Amniotic epithelial cell (primary cell): ENCODE data around the gene HOPX.
"Not testable (repeated sequence)": the region's sequence is repeated elsewhere in the genome, so short reads cannot be mapped to it uniquely, and the experiment has no call there.

Experiments used
- DNase-seq: peaks from one replicate; pipeline ENCODE4 v3.0.0-alpha.2; 2010; ENCODE audit warnings: low read depth

The HOPX gene

DNA sequence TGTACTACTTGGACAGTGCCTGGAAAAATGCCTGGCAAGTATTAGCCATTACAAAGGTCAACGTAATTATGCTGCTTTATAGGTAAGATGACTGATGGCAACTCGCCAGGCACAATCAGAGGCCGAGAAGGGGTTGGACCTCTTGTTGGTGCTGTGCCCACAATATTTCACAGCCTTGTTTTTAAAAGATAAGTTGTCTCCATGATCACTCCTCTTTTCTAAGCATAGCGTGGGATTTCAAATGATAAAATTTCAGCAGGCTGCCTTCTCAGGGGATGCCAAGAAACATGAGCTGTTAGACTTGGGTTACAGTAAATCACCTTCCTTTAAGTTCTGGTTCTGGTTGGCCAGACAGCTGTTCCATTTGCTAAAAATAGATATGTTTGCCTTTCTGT is 26.9 kb downstream of the HOPX start:
- DNase-seq, result peak; percentile 80

DNA sequence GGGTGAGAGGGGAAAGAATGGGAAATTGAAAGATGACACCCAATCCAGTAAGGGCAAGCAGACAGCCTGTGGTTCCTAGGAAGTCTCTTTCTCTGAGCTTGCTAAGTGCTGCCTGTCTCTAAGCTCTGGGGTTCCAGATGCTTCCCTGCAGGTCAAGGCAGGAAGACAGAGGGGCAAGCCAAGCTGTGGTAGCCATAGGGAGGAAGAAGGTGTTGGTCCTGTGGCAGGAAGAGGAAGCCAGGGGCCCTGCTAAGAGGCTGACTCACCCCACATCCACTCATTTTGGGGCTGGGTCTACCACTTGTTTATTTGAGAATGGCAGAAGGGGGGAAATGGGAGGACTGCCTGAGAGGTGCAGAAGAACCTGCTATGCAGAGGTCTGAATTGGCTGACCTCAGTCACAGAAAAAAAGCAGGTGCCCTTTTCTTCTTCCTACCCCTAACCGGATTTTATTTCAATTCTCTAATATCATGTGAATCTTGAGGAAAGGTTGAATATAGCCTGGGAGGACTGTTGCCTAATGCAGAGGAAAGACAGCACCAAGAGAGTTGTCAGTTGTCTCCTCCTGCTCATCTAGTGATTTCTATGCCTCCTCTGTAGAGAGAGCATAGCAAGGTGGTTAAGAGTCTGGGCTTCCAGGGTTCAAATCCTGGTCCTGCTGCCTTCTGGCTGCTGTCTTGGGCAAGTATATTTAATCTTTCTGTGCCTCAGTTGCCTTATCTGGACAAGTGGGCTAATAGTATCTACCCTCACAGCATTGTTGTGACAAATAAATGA is 27.4 kb downstream of the HOPX start:
- no peak for DNase-seq

DNA sequence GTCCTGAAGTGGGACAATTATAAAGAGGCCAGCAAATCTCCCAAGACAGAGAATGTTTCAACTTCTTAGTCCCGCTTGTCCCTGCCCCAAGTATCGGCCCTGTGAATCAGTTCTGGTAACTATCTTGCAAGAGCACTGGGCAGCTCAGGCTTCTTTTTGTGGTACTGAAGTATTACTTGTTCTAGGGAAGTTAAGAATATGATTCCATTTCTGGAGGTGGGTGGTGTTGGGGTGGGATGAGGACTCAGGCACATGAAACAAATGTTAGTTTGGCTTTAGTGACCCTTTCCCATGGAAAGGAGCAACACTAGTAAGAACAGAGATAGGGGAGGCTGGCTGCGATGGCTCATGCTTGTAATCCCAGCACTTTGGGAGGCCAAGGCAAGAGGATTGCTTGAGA is 28.9 kb downstream of the HOPX start:
- no peak for DNase-seq

DNA sequence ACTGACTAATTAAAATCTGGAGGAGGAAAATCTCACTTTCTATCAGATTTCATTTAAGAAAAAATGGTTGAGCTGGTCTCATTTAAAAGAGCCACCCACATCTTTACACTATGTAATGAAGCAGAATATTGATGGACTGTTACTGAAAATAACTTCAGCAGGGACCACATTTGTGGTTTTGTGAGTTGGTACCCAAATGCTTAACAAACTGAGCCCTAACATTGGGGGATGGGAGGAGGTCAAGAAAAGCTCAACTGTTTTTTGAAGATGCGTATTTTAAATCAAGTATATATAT is 30.1 kb downstream of the HOPX start:
- DNase-seq, result no peak

DNA sequence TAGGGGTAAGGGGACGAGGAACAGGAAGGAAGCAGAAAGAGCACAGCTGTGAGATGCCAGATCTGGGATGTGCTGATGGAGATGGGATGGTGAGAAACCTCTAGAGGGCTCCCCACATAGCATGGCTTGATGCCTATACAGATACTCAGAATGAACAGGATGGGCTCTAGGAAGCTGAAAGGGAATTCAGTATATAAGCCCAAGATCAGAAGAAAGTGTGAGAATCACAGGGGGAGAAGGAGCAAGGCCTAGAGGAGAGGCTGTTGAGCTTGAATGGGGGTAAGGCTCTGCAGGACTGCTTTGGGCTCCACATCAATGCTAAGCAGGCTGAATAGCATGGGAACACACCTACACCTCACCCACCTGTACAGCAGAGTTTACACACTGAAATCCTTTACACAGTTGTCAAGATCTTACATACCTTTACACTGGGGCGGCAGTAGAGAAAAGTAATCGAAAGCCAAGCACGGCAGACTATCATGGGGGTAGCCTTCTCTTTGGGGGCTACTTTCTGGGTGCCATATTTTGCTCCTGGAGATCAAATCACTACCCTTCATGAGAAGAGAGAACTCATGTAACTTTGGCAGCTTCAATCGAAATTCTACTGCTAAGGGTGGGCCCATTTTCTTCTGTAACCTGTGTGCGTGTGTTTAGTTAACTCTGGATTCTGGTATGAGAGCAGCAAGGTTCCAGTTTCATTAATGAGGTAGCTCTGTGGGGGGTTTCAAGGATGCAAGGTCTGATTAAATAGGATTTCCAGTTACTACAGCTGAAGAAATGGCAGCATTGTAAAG is 30.6 kb downstream of the HOPX start:
- DNase-seq, result no peak

DNA sequence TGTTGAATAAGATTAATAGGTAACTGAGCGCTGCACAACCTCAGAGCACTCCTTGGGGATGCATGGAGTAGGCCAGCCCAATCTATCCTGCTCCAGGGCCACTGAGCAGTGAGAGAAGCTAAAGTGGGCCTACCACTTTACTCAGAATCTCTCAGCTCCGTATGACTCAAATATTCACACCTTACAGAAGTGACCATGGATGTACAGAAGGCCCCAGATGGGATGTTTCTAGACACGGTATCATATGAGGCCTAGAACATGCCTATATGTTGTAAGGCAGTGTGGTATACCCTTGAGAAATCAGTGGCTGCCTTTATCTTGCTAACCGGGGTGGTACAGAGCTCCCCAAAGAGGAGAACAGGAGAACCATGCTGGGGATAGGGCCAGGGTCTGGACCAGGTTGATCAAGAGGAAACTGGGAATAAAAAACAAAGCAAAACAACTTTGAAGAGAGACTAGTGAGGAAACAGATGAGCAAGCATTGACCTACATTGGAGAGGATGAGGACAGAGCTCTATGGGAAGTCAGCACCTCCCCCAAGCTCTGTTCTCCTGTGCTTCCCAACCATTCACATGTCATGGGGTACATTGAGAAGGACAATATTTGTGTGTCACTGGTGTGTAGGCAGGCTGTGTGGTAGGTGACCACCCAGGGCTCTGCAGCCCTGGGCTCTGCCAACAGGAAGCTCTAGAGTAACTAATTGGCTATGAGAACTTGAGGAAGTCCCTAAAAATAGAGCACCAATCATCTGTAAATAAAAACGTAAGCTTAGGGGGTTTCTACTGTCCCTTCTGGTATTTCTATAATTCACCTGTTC is 31.4 kb downstream of the HOPX start:
- DNase-seq, result peak; percentile 26

DNA sequence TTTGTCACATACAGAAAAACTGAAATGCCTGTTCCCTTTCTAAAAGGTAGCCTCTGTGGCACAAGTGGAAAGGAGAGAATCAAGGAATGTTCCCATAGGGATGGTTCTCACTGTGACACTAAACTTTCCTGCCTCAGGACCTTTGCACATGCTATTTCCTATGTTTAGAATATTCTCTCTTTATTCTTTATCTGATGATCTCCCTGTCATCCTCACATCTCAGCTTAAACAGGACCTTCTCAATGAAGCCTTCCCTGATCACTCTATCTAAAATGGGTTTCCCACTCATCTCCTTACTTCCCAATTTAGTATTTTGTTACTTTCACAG is 32.3 kb downstream of the HOPX start:
- DNase-seq, result no peak

DNA sequence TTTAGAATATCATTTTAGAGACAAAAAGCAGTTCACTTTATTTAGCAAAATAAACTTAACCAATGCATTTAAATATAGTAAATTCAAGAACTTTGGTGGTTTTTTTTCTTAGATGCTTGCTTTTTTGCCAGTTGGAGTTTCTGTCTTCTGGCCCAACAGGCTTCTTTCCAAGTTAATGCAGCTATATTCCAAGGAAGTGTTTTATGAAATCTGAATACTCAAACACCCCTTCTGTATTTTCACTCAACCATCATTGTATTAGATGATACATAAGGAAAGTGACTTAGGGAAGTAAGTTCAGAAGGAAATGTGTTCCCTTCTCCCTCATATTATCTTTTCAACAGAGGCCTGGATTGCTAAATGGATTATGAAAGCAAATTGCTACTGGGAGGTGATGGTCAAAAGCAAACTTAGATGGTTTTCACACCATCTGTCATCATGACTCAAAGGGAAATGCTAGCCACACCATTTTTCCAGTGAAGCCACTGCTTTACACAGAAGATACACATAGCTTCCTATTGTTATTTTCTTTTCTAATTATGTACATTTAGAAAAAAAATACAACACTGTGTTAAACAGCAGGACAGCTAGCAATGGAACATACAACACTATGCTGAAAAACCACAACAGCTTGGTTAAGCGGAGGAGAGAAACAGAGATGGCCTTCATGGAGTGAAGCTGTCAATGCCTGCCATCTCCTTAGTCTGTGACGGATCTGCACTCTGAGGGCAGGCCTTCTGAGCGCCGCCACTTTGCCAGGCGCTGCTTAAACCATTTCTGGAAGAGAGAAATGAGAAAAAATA is 32.9 kb downstream of the HOPX start:
- peak; percentile 65 for DNase-seq

DNA sequence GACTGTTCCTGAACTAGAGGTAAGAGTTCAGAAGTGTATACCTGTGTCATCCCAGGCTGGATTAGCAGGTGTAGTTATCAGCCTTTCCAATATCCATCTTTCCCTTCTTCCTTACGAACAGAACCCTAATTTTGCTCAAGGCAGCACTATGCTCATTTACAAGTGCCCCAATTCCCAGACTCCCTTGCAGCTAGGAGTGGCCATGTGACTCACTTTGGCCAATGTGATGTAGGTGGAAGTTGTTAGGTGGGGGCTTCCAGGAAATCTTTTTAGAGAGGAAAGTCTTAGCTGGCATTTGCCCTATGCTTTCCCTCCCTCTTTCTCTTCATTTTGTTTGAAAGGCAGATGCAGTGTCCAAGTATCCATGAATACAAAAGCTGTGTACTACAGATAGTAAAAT is 34.8 kb downstream of the HOPX start:
- DNase-seq, result no peak

DNA sequence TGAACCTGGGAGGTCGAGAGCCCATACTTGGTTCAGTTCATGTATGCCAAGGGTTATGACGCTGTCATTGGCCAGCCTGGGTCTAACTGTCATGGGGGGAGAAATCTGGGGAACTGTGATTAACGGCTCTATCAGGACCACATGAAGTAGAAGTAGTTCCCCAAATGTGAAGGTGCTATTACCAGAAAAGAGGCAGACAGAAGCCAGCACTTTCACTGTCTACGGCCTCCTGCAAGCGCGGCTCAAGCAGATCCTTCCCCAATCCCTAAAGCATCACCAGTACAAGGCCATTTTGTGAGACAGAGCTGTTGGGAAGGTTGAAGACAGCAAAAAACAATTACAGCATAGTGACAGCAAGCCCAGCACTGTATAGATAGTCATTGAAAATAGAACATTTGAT is 37.5 kb downstream of the HOPX start:
- DNase-seq, result no peak

DNA sequence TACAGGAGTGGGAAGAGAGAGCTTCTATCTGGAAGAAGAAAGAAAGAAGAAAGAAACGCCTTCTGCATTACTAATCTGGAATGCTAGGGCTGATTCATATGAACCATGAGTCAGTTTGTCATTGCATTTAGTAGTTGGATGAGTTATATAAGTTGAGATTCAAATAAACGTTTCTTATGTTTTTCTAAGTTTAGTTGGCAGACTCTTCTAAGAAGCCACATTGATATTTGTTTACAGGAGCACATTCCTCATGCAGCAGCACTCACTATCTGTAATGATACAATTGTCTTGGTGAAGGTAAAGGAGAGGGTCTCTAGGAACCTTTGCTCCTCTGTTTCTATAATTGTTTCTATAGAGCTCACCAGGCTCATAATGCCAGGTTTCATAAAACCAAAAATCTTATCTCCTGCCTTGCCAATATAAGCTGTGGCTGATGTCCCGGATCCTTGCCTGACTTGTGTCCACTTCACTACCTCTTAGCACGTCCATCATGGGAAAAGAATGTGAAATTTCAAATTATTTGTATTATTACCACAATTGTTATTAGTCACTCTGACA is 39.5 kb downstream of the HOPX start:
- DNase-seq, result peak; percentile 93

DNA sequence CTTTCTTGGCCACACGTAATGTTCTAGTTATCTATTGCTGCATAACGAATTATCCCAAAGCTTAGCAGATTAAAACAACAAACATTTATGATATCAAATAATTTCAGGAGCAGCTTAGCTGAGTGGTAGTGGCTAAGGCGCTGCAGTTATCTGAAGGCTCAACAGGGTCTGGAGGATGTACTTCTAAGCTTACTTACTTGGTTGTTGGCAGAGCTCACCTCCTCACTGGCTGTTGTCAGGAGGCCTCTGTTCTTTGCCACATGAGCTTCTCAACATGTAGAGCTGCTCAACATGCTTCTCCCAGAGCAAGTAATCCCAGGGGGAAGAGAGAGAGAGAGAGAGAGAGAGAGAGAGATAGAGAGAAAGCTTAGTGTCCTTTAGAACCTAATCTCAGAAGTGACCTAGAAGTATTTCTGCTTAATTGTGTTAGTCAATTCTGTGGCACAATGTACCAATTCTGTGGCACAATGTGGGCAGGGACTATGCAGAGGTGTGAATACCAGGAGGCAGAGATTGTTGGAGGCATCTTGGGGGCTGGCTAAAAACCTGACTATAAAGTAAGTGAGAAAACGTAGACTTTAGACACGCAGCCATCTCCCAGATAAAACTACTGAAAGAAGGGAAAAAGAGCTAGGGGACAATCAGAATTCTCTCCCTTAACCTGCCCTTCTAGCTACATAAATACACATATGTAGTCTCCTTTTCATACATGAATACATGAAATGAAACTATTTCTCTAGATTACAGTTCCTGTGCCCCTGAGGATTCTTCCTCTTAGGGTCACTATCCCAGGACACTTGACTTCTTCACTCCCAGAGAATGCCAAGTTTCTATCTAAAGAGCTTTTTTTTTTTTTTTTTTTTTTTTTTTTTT is 40.2 kb downstream of the HOPX start:
- peak; percentile 31 for DNase-seq

DNA sequence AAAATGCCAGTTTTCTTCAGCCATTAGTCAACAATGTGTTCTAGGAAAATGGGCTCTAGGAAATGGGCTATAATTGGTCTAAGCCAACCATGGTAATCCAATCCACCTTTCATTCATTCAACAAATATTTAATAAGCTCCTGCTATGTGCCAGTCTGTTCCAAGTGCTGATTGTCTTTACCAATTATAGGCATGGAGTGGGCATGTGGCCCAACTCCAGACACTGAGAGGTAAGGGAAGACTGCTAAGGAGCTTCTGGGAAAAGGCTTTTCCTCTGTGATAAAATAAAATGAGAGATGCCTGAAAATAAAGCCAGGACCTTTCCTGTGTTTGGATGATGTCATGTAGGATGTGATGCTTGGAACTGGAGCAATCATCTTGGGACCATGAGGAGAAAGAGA is 43.3 kb downstream of the HOPX start:
- no peak for DNase-seq

DNA sequence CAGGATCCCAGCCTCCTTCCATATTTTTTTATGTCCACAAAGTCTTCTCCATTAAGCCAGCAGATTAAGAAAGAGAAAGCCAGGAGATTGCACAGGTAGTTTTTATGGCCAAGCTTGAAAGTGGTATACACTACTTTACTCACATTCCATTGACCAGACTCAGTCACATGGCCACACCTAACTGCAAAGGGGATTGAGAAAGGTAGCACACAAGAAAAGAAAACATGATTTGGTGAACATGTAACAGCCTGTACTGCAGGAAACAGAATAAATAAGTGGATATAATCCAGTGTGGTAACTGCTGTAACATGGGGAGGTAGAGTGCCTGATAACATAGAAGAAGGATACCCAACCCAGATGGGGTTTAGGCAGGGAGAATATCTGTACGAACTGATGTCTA is 43.9 kb downstream of the HOPX start:
- no peak for DNase-seq

DNA sequence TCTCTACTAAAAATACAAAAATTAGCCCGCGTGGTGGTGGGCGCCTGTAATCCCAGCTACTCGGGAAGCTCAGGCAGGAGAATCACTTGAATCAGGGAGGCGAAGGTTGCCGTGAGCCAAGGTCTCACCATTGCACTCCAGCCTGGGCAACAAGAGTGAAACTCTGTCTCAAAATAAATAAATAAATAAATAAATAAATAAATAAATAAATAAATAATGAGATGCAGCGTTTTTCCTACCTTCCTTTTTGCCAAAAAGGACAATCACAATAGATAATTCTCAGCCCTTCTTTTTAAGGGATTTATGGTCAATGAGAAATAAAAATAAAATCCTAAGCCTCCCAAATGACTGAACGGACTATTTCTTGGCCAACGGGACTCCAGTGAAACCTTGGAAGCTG is 46.1 kb downstream of the HOPX start:
- DNase-seq, result not testable (repeated sequence)

DNA sequence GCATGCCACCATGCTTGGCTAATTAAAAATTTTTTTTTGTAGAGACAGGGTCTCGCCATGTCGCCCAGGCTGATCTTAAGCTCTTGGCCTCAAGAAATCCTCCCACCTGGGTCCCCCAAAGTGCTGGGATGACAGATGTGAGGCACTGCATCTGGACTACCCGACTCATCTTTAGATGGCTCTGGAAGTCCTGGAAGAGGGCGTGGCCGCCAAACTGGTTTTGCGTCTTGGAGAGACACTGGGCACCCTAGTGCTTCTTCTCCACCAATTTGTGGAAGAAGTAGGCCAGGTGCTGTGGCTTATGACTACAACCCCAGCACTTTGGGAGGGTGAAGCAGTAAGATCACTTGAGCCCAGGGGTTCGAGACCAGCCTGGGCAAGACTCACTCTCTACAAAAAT is 47.6 kb downstream of the HOPX start:
- DNase-seq, result no peak

DNA sequence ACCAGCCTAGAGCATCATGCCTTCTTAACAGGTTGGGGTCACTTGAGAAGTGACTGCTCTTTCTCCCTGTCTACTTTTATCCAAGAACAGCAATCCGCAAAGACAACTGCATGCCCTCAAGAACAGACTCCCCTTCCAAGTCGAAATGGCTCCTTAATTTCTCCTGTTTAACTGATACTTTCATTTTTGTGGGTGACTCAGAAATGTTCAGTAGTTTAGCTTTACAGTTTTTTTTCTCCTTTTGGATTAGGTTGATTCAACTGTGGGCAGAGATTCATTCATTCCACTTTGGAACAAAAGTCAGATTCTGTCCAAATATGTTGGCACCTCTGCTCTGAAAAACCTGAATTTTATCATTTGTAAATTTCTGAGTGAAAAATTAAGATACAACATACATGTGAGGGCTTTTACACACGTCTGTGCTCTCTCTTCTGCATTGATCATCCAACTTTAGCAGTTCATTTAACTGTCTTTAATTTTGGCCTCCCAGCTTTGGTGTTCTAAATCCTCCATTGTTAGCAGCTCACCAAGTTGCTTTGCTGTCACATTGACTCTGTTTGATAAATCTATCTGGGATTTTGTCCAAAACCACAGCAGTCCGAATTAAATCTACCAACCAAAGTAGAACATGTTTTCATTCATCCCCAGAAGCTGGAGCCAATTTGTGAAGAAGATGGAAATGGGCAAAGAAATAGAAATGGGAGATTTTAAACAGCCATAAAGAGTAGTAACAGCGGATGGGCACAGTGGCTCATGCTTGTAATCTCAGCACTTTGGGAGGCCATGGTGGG is 50.0 kb downstream of the HOPX start:
- peak; percentile 72 for DNase-seq

DNA sequence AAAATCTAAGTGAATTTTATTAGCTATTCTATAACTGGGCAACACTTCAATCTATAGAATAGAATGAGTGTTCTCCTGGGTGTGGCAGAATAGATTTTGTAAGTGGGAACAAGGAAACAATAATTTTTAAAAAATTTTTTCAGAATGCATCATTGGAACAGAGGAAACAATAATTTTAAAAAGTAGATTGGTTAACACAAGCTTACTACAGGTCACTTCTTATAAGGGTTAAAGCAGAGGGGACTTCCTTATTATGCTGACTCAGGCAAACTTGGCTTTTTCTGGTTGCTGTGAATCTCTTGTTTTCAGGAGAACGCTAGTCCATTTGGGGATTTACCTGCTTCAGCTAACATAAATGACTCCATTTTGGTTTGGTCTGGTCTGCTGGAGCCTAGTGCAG is 52.5 kb downstream of the HOPX start:
- DNase-seq, result no peak

DNA sequence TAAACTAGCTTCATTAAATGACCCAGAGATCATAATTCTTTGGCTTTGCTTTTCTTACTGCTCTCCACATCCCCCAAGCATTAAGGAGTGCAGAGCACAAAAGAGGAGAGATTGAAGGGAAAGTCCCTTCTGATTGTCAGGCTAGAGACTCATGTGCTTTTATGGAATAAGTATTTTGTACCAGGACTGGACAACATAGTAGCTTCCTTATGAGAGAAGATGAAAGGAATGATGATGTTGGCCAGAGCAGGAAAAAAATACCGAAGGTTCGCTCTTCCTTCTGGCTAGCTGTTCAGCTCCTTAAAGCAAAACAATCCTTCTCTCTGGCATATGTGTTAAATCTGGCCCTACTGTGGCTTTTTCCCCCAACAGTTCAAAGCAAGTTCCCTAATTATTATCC is 53.1 kb downstream of the HOPX start:
- no peak for DNase-seq

DNA sequence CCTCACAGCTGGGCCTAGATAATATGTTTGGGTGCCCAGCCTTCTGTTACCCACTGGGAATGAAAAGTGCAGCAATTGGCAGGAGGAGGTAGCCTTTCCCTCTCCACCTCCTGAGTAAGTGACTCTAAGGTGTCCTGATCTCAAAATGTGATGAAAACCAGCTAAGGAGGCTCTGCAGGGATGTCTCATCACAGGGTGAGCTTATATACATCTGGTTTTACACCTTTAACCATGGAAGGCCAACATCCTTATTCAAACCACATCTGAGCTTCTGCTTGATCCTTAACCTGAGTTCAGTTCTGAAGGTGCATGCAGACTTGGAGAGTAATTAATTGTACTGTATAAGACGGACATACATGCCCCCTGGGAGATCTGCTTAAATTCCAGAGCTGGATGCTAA is 53.7 kb downstream of the HOPX start:
- no peak for DNase-seq
